Measurements from ENCODE around the gene IL31RA.
"Not testable (repeated sequence)": the region's sequence is repeated elsewhere in the genome, so short reads cannot be mapped to it uniquely, and the experiment has no call there.

The IL31RA gene

GRCh38 chr5:55934720-55935119 is 83.6 kb downstream of the IL31RA start:
- Mint-ChIP-seq H3K27ac (no peak overlapping the region), H3K27me3 (no peaks in the 10 kb centered on the region), H3K4me3 (no peak overlapping the region), H3K9me3 (no peaks in the 10 kb centered on the region), H3K4me1 (peaks cover 6% of the 10 kb centered on the region), H3K36me3 (ENCODE audit: low read depth) (peaks cover 11% of the 10 kb centered on the region)
- DNase-seq (no peak), ATAC-seq (no peak)

DNA sequence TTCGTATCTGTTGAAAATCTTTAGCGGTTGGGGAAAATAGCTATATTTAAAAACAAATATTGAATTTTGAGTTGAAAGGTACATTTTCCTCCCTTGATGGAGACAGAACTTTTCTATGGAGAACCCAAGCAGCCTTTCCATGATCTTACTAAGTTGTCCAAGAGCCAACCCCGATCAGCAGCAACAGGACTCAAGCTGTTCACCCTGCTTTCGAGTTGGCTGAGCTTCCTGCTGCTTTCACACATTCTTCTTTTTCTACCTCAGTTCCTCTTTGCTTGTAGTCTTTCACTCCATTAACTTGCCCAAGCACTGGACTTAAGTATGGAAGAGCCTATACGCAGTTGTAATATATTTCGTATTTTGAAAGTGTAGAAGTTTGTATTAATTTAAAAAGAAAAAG is 84.2 kb downstream of the IL31RA start:
- H3K4me1 Mint-ChIP-seq, result peaks cover 5% of the 10 kb centered on the region
- no peaks in the 10 kb centered on the region for H3K9me3 Mint-ChIP-seq
- H3K27ac Mint-ChIP-seq, result no peak overlapping the region
- no peak for ATAC-seq
- H3K36me3 Mint-ChIP-seq (ENCODE audit: low read depth), result peaks cover 12% of the 10 kb centered on the region
- no peak overlapping the region for H3K4me3 Mint-ChIP-seq
- H3K27me3 Mint-ChIP-seq, result no peaks in the 10 kb centered on the region
- DNase-seq, result no peak

- H3K27ac Mint-ChIP-seq, result peak overlapping the region; percentile 68
- H3K9me3 Mint-ChIP-seq, result no peaks in the 10 kb centered on the region
- H3K4me1 Mint-ChIP-seq, result peaks cover 7% of the 10 kb centered on the region
- ATAC-seq (peak; percentile 79), DNase-seq (peak; percentile 82)
- peaks cover 17% of the 10 kb centered on the region for H3K36me3 Mint-ChIP-seq (ENCODE audit: low read depth)
- no peaks in the 10 kb centered on the region for H3K27me3 Mint-ChIP-seq
- no peak overlapping the region for H3K4me3 Mint-ChIP-seq
Measured at GRCh38 chr5:55936100-55936693, 85.0 kb downstream of the IL31RA start.

- peaks cover 28% of the 10 kb centered on the region for H3K36me3 Mint-ChIP-seq (ENCODE audit: low read depth)
- H3K27ac Mint-ChIP-seq, ATAC-seq, H3K4me3 Mint-ChIP-seq, H3K9me3 Mint-ChIP-seq, DNase-seq, H3K27me3 Mint-ChIP-seq: not testable (repeated sequence)
- peaks cover 12% of the 10 kb centered on the region for H3K4me1 Mint-ChIP-seq
Measured at GRCh38 chr5:55937598-55937997, 86.4 kb downstream of the IL31RA start.

DNA sequence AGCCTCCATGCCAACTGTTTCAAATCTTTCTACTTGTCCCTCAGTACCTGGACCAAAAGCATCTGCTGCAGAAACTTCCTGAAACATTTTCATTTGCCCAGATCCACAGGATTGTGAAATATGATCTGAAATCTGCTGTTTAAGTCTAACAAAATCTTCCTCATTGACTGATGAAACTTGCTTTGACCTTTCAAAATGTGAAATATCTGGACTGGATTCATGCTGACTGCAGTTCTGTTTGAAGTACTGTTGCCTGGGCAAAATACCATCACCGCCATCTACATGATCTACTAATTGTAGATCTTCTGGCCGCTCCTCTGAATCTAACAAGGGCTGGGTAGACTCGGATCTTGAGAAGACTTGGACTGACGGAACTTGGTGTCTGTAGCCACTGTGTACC is 90.0 kb downstream of the IL31RA start:
- not testable (repeated sequence) for H3K9me3 Mint-ChIP-seq, H3K4me3 Mint-ChIP-seq, DNase-seq, ATAC-seq, H3K27me3 Mint-ChIP-seq
- Mint-ChIP-seq H3K4me1 (peaks cover 10% of the 10 kb centered on the region), H3K36me3 (ENCODE audit: low read depth) (peaks cover 50% of the 10 kb centered on the region), H3K27ac (peak overlapping the region; percentile 54)

GRCh38 chr5:55959208-55959607 is 108.1 kb downstream of the IL31RA start:
- no peak for ATAC-seq
- Mint-ChIP-seq H3K27me3 (no peaks in the 10 kb centered on the region), H3K27ac (peak overlapping the region; percentile 59)

GRCh38 chr5:55960779-55961178 is 109.6 kb downstream of the IL31RA start:
- DNase-seq (no peak), ATAC-seq (no peak)
- no peak overlapping the region for H3K4me3 Mint-ChIP-seq
- H3K27ac Mint-ChIP-seq, result no peak overlapping the region
- peaks cover 12% of the 10 kb centered on the region for H3K4me1 Mint-ChIP-seq
- peaks cover 50% of the 10 kb centered on the region for H3K36me3 Mint-ChIP-seq (ENCODE audit: low read depth)
- no peaks in the 10 kb centered on the region for H3K27me3 Mint-ChIP-seq
- no peaks in the 10 kb centered on the region for H3K9me3 Mint-ChIP-seq

More at GRCh38 chr5:55959208-55959607, 108.1 kb downstream of the IL31RA start:
- no peaks in the 10 kb centered on the region for H3K9me3 Mint-ChIP-seq
- no peak overlapping the region for H3K4me3 Mint-ChIP-seq
- H3K36me3 Mint-ChIP-seq (ENCODE audit: low read depth), result peaks cover 53% of the 10 kb centered on the region
- peaks cover 12% of the 10 kb centered on the region for H3K4me1 Mint-ChIP-seq
- no peak for DNase-seq

- Mint-ChIP-seq H3K36me3 (ENCODE audit: low read depth) (peaks cover 46% of the 10 kb centered on the region), H3K4me1 (peaks cover 10% of the 10 kb centered on the region), H3K27me3 (no peaks in the 10 kb centered on the region), H3K4me3 (no peak overlapping the region), H3K27ac (peak overlapping the region; percentile 37), H3K9me3 (no peaks in the 10 kb centered on the region)
- DNase-seq (no peak), ATAC-seq (no peak)
Measured at GRCh38 chr5:55965525-55965924, 114.4 kb downstream of the IL31RA start.

DNA sequence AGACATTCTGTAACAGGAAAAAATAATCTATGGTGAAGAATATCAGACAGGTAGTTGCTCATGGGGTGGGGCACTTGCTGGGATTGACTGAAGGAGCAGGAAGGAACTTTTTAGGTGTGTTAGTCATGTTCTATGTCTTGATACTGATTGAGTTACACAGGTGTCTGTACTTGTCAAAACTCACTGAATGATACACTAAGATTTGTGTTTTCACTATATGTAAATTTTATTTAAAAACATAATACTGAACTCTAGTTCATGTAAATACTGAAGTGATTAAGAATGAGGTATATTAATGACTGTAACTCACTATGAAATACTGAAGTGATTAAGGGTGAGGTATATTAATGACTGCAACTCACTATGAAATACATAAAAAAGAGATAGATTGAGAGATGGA is 115.1 kb downstream of the IL31RA start:
- H3K9me3 Mint-ChIP-seq, result no peaks in the 10 kb centered on the region
- no peaks in the 10 kb centered on the region for H3K27me3 Mint-ChIP-seq
- peaks cover 40% of the 10 kb centered on the region for H3K36me3 Mint-ChIP-seq (ENCODE audit: low read depth)
- no peak overlapping the region for H3K4me3 Mint-ChIP-seq
- no peak overlapping the region for H3K27ac Mint-ChIP-seq
- peaks cover 15% of the 10 kb centered on the region for H3K4me1 Mint-ChIP-seq
- DNase-seq, result no peak
- peak; percentile 20 for ATAC-seq

GRCh38 chr5:55969956-55970355 is 118.8 kb downstream of the IL31RA start:
- DNase-seq (no peak), ATAC-seq (no peak)
- no peaks in the 10 kb centered on the region for H3K27me3 Mint-ChIP-seq
- H3K4me3 Mint-ChIP-seq, result no peak overlapping the region
- no peak overlapping the region for H3K27ac Mint-ChIP-seq
- no peaks in the 10 kb centered on the region for H3K9me3 Mint-ChIP-seq
- H3K4me1 Mint-ChIP-seq, result peaks cover 18% of the 10 kb centered on the region
- peaks cover 42% of the 10 kb centered on the region for H3K36me3 Mint-ChIP-seq (ENCODE audit: low read depth)
